Esophagus muscularis mucosa (tissue), 4 donors: Measurements from ENCODE around the gene CNPY4. TPM values are rescaled to one million over a fixed set of nuclear protein-coding genes. Genes with fewer than 3 reads are reported as not detected.

Source experiments
- DNase-seq: peaks from one replicate; pipeline ENCODE4 v3.0.0-alpha.2; 2017; ENCODE audit errors: extremely low spot score
- H3K27ac ChIP-seq, 4 donors: fragments of 200-600 bp; sonication (generic); replicated peaks in 1 of 4; 1 replicate in 3 of 4; 2 replicates in 1 of 4; pipeline ENCODE4 v1.5.1; 2016 to 2019; ENCODE audit warnings: mild to moderate bottlenecking in 1 of 4
- H3K27me3 ChIP-seq, 4 donors: fragments of 200-600 bp; sonication (generic); one replicate each; pipeline versions ENCODE4 v1.5.1 to v1.6.0; 2016 to 2019
- H3K36me3 ChIP-seq, 4 donors: fragments of 200-600 bp; sonication (generic); one replicate each; pipeline ENCODE4 v1.5.1; 2016 to 2019
- H3K4me1 ChIP-seq, 4 donors: fragments of 200-600 bp; sonication (generic); one replicate each; pipeline ENCODE4 v1.5.1; 2016 to 2019
- H3K4me3 ChIP-seq, 4 donors: fragments of 200-600 bp; sonication (generic); 1 replicate in 2 of 4; 2 replicates in 2 of 4; pipeline ENCODE4 v1.5.1; 2016 to 2019; ENCODE audit warnings: mild to moderate bottlenecking in 4 of 4, moderate library complexity in 1 of 4
- H3K9me3 ChIP-seq, 4 donors: fragments of 200-600 bp; sonication (generic); 1 replicate in 3 of 4; 2 replicates in 1 of 4; pipeline ENCODE4 v1.5.1; 2016 to 2019
- EP300 ChIP-seq: sonication (generic); formaldehyde crosslinking; IDR thresholded peaks from one replicate; pipeline ENCODE4 v1.6.1; 2017; ENCODE audit warnings: antibody characterized with exemption
- POLR2A ChIP-seq: fragments of 450-650 bp; IDR thresholded peaks from one replicate; pipeline ENCODE4 v1.6.1; 2017; ENCODE audit warnings: antibody characterized with exemption, moderate library complexity, mild to moderate bottlenecking, low read depth
- POLR2AphosphoS5 ChIP-seq, 2 donors: sonication (generic); formaldehyde crosslinking; IDR thresholded peaks; one replicate each; pipeline ENCODE4 v1.6.1; 2017; ENCODE audit warnings: antibody characterized with exemption in 2 of 2
- WGBS: methylation state at CpG from one replicate; pipeline ENCODE4 v1.1.5; 2018; 5-methylcytosine and 5-hydroxymethylcytosine counted together
- intact Hi-C: fragments of 100-400 bp; cut with DNase I; formaldehyde crosslinking; loops from one replicate; pipeline ENCODE4 v1.15.1; 2023
- total RNA-seq, 4 donors: library from RNA; depleted of rRNA; stranded (reverse); fragments of >200 nt; gene quantifications; one replicate each; pipeline versions ENCODE4 v1.1.0 to v1.2.1, GENCODE V29; 2016
- TF ChIP-seq, protein P1 (sequence below), 3 experiments: fragments of 200-600 bp in 2 of 3; fragments of 450-650 bp in 1 of 3; sonication (generic) in 2 of 3; IDR thresholded peaks; one replicate each; pipeline ENCODE4 v1.5.1; 2017 to 2019; ENCODE audit warnings: antibody characterized with exemption in 3 of 3, mild to moderate bottlenecking in 2 of 3, moderate library complexity in 1 of 3

CNPY4 gene
- total RNA-seq, 4 donors from 2014 or later: 8.3 to 16.2 (median 13.3) TPM

DNA sequence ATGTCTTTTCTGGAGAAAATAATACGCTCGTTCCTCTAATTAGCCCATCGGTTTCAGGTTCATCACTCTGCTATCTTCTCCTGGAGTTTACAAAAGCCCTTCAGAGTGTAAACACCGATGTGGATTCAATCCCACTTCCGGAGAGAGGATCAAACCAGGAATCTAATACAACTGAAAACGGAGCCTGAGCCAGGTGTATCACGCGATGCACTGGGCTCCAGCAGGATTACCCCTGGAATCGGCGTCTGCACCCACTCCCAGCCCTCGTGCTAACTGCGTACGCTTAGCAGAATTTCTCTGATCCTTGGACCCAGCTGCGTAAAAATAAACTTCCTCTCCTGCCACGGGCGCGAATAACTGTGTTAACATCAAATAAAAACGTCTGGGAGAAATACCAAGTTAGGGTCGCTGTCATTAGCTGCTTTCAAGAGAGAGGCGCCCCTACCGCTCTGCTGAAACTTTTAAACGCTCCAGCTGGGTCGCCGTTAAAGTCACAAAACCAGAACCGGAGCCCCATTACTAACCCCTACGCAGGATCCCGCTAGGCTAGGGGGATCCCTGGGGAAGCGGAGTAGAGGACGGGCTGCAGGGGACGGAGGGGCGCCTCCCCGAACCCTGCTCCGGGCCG is 38.4 kb upstream of the CNPY4 start:
- no peaks in the 10 kb centered on the region for H3K9me3 ChIP-seq
- peak overlapping the region; percentile 97 to 99 (median 98) for H3K4me3 ChIP-seq
- peaks cover 29 to 44% (median 38%) of the 10 kb centered on the region in 4 donors for H3K4me1 ChIP-seq
- H3K36me3 ChIP-seq: peaks cover 3 to 40% (median 36%) of the 10 kb centered on the region in 4 donors
- TF ChIP-seq, protein P1, sequence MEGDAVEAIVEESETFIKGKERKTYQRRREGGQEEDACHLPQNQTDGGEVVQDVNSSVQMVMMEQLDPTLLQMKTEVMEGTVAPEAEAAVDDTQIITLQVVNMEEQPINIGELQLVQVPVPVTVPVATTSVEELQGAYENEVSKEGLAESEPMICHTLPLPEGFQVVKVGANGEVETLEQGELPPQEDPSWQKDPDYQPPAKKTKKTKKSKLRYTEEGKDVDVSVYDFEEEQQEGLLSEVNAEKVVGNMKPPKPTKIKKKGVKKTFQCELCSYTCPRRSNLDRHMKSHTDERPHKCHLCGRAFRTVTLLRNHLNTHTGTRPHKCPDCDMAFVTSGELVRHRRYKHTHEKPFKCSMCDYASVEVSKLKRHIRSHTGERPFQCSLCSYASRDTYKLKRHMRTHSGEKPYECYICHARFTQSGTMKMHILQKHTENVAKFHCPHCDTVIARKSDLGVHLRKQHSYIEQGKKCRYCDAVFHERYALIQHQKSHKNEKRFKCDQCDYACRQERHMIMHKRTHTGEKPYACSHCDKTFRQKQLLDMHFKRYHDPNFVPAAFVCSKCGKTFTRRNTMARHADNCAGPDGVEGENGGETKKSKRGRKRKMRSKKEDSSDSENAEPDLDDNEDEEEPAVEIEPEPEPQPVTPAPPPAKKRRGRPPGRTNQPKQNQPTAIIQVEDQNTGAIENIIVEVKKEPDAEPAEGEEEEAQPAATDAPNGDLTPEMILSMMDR (IDR thresholded peaks at IDR 0.05): no peak
- no peak for TF ChIP-seq POLR2AphosphoS5 (IDR thresholded peaks at IDR 0.05)
- TF ChIP-seq POLR2A: no peak
- TF ChIP-seq EP300: no peak
- WGBS: under 1% methylated on average over 17 of the region's 34 CpGs
- no peaks in the 10 kb centered on the region for H3K27me3 ChIP-seq
- DNase-seq: no peak
- peak overlapping the region; percentile 87 to 92 (median 88) for H3K27ac ChIP-seq
- intact Hi-C loops: loop anchor here (1.0 to 10.0 kb wide), 4 partner anchors 29 to 166 kb away; partner anchors contain the start of genes MBLAC1 and TRIM4

DNA sequence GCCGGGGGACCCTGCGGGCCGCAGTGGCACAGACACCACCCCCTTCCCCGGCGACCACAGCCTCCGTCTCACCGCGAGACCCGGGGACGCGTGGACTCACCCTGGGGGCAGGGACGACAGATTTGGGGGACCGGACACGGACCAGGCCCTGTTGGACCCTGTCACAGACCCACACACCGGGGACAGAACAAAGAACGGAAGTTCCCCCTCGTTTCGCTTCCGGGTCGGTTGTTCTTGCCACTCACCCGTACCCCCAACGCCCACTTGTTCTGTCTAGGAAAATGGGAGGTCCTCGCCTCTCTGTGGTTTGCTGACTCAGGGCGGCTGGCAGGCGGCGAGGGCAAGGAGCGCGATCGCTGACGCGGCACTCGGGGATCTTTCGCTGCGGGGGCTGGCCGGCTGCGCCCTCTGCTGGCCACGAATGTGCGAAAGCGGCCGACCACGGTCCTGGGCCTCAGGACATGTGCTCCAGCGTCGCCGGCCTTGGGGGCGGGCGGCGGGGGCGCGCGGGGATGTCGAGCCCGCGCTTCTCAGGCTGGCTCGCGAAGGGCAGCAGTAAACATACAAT is 37.8 kb upstream of the CNPY4 start, which contains the start of gene ZNF3:
TSS of gene ZNF3 (minus strand) at position 189 of the 568 bp plus-strand sequence. CDS start 4,366 bp downstream, outside the sequence.
- WGBS: under 1% methylated on average over 37 of the region's 55 CpGs

DNA sequence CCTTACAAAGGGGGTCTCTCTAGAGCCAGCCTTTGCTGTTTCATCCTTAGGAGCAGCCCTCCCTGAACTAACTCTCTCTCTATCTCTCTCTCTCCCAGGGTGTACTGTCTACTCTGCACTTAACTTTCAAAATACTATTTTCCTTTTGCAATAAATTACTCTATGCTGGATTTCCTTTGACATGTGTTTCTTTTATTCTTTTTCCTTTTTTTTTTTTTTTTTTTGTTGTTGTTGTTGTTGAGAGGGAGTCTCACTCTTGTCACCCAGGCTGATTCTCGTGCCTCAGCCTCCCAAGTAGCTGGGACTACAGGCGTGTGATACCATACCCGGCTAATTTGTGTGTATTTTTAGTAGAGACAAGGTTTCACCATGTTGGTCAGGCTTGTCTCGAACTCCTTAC is 36.5 kb upstream of the CNPY4 start:
- Histone ChIP-seq H3K27ac (peak overlapping the region in 2 of 4 donors; percentile 87 to 92), H3K36me3 (peaks cover 0 to 20% (median 17%) of the 10 kb centered on the region in 4 donors), H3K9me3 (no peaks in the 10 kb centered on the region), H3K4me1 (peaks cover 33 to 52% (median 48%) of the 10 kb centered on the region in 4 donors), H3K4me3 (no peak overlapping the region), H3K27me3 (no peaks in the 10 kb centered on the region)
- WGBS: 80% methylated on average over 4 of the region's 4 CpGs
- DNase-seq: no peak
- intact Hi-C loops: loop anchor here (5.0 to 10.0 kb wide), 3 partner anchors 44 to 168 kb away; partner anchors contain the start of genes MBLAC1 and TRIM4
- no peak for TF ChIP-seq POLR2A
- no peak for TF ChIP-seq EP300
- TF ChIP-seq, protein P1 (IDR thresholded peaks at IDR 0.05): no peak
- no peak for TF ChIP-seq POLR2AphosphoS5 (IDR thresholded peaks at IDR 0.05)

More for the DNA sequence above, 37.8 kb upstream of the CNPY4 start, which contains the start of gene ZNF3:
- intact Hi-C loops: loop anchor here (5.0 to 10.0 kb wide), 3 partner anchors 46 to 167 kb away; partner anchors contain the start of genes MBLAC1 and TRIM4
- no peaks in the 10 kb centered on the region for H3K27me3 ChIP-seq
- peak within 1 kb of the TSS; percentile 87 to 92 (median 88) for H3K27ac ChIP-seq
- peak; percentile 100 for DNase-seq
- TF ChIP-seq POLR2AphosphoS5 (IDR thresholded peaks at IDR 0.05): peak; percentile 89 to 97
- TF ChIP-seq EP300: no peak
- TF ChIP-seq POLR2A: peak; percentile 43
- TF ChIP-seq, protein P1 (IDR thresholded peaks at IDR 0.05): peak; percentile 93 to 95 (median 94)
- peak within 1 kb of the TSS; percentile 97 to 99 (median 98) for H3K4me3 ChIP-seq
- peaks cover 29 to 44% (median 41%) of the 10 kb centered on the region in 4 donors for H3K4me1 ChIP-seq
- peaks cover 0 to 34% (median 30%) of the 10 kb centered on the region in 4 donors for H3K36me3 ChIP-seq
- no peaks in the 10 kb centered on the region for H3K9me3 ChIP-seq

DNA sequence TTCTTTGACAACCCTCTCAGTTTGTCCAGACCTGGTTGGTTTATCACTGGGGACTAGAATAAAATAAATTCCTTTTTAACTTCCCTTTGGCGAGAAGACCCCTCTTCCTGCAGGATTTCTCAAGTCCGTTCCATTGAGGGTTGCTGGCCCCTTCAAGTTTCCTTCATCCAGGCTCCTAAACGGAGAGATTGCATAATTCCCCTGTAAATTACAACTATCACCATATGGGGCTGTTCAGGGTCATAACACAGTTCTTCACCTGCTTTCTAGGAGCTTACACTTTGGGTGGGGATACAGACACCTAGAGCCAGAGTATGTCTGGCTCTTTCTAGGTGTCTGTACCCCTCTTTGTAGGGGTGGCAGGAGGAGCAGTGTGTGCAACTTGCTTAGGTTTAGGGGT is 33.9 kb upstream of the CNPY4 start:
- Histone ChIP-seq H3K4me3 (no peak overlapping the region), H3K27me3 (peaks cover 0 to 5% (median 0%) of the 10 kb centered on the region in 4 donors), H3K27ac (no peak overlapping the region), H3K36me3 (peaks cover 2 to 7% (median 4%) of the 10 kb centered on the region in 4 donors), H3K4me1 (peaks cover 31 to 55% (median 44%) of the 10 kb centered on the region in 4 donors), H3K9me3 (no peaks in the 10 kb centered on the region)
- no peak for DNase-seq
- TF ChIP-seq POLR2A (no peak), EP300 (no peak), POLR2AphosphoS5 (IDR thresholded peaks at IDR 0.05) (no peak)
- TF ChIP-seq, protein P1 (IDR thresholded peaks at IDR 0.05): no peak
- intact Hi-C loops: loop anchor here (10.0 kb wide), 2 partner anchors 91 to 171 kb away; partner anchors contain the start of gene TRIM4
- WGBS: 48% methylated on average over 3 of the region's 3 CpGs
